Measurements from ENCODE around the gene FUT8.

Gene FUT8

GRCh38 chr14:65414961-65415589 lies 2.5 kb downstream of the FUT8 start:
- H3K4me3 ChIP-seq (ENCODE audit: severe bottlenecking), result no peak overlapping the region
- H3K36me3 ChIP-seq (ENCODE audit: low read depth), result no peaks in the 10 kb centered on the region
- DNase-seq (ENCODE audit: low spot score) (no peak), ATAC-seq (ENCODE audit: low read depth) (no peak)
- H3K27ac ChIP-seq (ENCODE audit: poor library complexity, severe bottlenecking), result no peak overlapping the region
- no peaks in the 10 kb centered on the region for H3K9me3 ChIP-seq (ENCODE audit: severe bottlenecking)
- no peaks in the 10 kb centered on the region for H3K27me3 ChIP-seq (ENCODE audit: insufficient read depth, poor library complexity, severe bottlenecking)
- peak; percentile 96 for TF ChIP-seq CTCF (IDR thresholded peaks at IDR 0.05; ENCODE audit: poor library complexity, severe bottlenecking)
- peaks cover 10% of the 10 kb centered on the region for H3K4me1 ChIP-seq (ENCODE audit: insufficient read depth, poor library complexity, severe bottlenecking)

DNA sequence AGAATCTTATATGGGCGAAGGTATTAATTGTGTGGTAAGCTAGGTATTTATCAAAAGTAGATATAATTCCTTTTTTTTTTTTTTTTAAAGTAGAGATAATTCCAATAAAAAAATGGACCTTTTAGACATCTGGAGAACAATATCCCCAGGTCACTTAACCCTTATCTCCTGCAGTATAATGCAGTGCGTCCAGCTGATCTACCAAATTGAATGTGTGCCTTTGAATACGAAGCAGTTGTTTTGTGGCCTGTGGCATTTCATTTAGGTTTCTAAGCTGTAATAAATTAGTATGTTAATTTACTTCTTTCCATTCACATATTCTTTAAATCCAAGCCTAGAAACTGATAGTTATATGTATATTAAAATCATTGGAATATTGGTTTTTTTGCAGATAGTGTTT lies 3.1 kb downstream of the FUT8 start:
- H3K27ac ChIP-seq (ENCODE audit: poor library complexity, severe bottlenecking), result no peak overlapping the region
- ATAC-seq (ENCODE audit: low read depth) (no peak), DNase-seq (ENCODE audit: low spot score) (no peak)
- TF ChIP-seq CTCF (IDR thresholded peaks at IDR 0.05; ENCODE audit: poor library complexity, severe bottlenecking), result no peak
- H3K27me3 ChIP-seq (ENCODE audit: insufficient read depth, poor library complexity, severe bottlenecking), result no peaks in the 10 kb centered on the region
- H3K4me1 ChIP-seq (ENCODE audit: insufficient read depth, poor library complexity, severe bottlenecking), result peaks cover 10% of the 10 kb centered on the region
- H3K9me3 ChIP-seq (ENCODE audit: severe bottlenecking), result no peaks in the 10 kb centered on the region
- no peaks in the 10 kb centered on the region for H3K36me3 ChIP-seq (ENCODE audit: low read depth)
- H3K4me3 ChIP-seq (ENCODE audit: severe bottlenecking), result no peak overlapping the region

GRCh38 chr14:65419593-65420252 lies 7.2 kb downstream of the FUT8 start:
- Histone ChIP-seq H3K27me3 (ENCODE audit: insufficient read depth, poor library complexity, severe bottlenecking) (no peaks in the 10 kb centered on the region), H3K4me1 (ENCODE audit: insufficient read depth, poor library complexity, severe bottlenecking) (peaks cover 3% of the 10 kb centered on the region), H3K9me3 (ENCODE audit: severe bottlenecking) (no peaks in the 10 kb centered on the region), H3K4me3 (ENCODE audit: severe bottlenecking) (no peak overlapping the region), H3K36me3 (ENCODE audit: low read depth) (no peaks in the 10 kb centered on the region), H3K27ac (ENCODE audit: poor library complexity, severe bottlenecking) (no peak overlapping the region)
- DNase-seq (ENCODE audit: low spot score) (no peak), ATAC-seq (ENCODE audit: low read depth) (no peak)
- TF ChIP-seq CTCF (IDR thresholded peaks at IDR 0.05; ENCODE audit: poor library complexity, severe bottlenecking), result no peak

GRCh38 chr14:65421201-65421981 lies 8.9 kb downstream of the FUT8 start:
- TF ChIP-seq CTCF (IDR thresholded peaks at IDR 0.05; ENCODE audit: poor library complexity, severe bottlenecking), result no peak
- Histone ChIP-seq H3K4me1 (ENCODE audit: insufficient read depth, poor library complexity, severe bottlenecking) (peaks cover 3% of the 10 kb centered on the region), H3K36me3 (ENCODE audit: low read depth) (no peaks in the 10 kb centered on the region), H3K4me3 (ENCODE audit: severe bottlenecking) (no peak overlapping the region), H3K9me3 (ENCODE audit: severe bottlenecking) (no peaks in the 10 kb centered on the region), H3K27me3 (ENCODE audit: insufficient read depth, poor library complexity, severe bottlenecking) (no peaks in the 10 kb centered on the region), H3K27ac (ENCODE audit: poor library complexity, severe bottlenecking) (no peak overlapping the region)
- DNase-seq (ENCODE audit: low spot score) (no peak), ATAC-seq (ENCODE audit: low read depth) (peak; percentile 74)

All from RWPE2 (cell line).